Epithelial cell of prostate (primary cell): Measurements from ENCODE around the gene AMOTL1.

Source experiments
- DNase-seq: peaks from one replicate; pipeline ENCODE4 v3.0.0-alpha.2; 2011; ENCODE audit warnings: low read depth, low spot score
- H3K27ac ChIP-seq: fragments of 450-650 bp; 2 replicates; pipeline ENCODE4 v1.5.1; 2017; ENCODE audit warnings: mild to moderate bottlenecking

AMOTL1 gene

GRCh38 chr11:94768602-94769541 is 716 bp downstream of the AMOTL1 start:
- DNase-seq: no peak
- H3K27ac ChIP-seq: peak overlapping the region; percentile 98

GRCh38 chr11:94769880-94770279 is 1.7 kb downstream of the AMOTL1 start:
- H3K27ac ChIP-seq: peak overlapping the region; percentile 98
- no peak for DNase-seq

GRCh38 chr11:94770563-94771120 is 2.5 kb downstream of the AMOTL1 start:
- H3K27ac ChIP-seq: peak overlapping the region; percentile 98
- no peak for DNase-seq

GRCh38 chr11:94771390-94771789 is 3.2 kb downstream of the AMOTL1 start:
- no peak for DNase-seq
- H3K27ac ChIP-seq: peak overlapping the region; percentile 98

GRCh38 chr11:94771951-94772350 is 3.8 kb downstream of the AMOTL1 start:
- no peak for DNase-seq
- H3K27ac ChIP-seq: no peak overlapping the region

DNA sequence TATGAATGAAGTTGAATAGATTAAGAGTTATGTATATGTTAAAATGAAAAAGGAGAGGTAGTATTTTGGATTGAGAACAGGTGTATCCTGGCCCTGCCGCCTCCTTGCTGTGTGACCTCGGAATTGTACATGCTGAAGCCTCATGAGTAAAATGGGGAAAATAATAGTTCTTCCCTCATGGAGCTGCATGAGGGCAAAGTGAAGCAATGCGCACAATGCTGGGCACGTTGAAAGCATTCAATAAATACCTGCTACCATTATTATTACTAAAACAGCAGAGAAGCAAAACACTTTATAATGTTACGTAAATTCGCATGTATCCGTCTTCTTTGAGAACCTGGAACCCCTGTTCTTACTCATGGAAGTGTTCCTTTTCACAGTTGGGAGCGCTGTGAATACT is 5.7 kb downstream of the AMOTL1 start:
- DNase-seq: no peak
- H3K27ac ChIP-seq: peak overlapping the region; percentile 78

DNA sequence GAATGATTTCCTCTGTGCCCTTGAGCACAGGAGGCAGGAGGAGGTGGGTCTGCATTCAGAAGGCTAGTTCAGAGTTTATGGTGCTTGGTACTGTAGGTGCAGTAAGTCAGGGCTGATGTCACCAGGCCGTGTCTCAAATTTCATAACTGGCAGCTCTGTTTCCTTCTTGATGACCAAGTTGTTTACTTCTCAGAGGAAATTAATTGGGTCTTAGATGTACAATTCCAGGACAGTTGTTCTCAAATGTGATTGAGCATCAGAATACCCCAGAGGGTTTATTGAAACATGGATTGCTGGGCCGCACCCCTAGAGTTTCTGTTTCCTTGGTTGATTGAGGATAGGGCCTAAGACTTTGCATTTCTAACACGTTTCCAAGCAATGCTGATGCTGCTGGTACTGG is 6.2 kb downstream of the AMOTL1 start:
- H3K27ac ChIP-seq: peak overlapping the region; percentile 78
- no peak for DNase-seq

DNA sequence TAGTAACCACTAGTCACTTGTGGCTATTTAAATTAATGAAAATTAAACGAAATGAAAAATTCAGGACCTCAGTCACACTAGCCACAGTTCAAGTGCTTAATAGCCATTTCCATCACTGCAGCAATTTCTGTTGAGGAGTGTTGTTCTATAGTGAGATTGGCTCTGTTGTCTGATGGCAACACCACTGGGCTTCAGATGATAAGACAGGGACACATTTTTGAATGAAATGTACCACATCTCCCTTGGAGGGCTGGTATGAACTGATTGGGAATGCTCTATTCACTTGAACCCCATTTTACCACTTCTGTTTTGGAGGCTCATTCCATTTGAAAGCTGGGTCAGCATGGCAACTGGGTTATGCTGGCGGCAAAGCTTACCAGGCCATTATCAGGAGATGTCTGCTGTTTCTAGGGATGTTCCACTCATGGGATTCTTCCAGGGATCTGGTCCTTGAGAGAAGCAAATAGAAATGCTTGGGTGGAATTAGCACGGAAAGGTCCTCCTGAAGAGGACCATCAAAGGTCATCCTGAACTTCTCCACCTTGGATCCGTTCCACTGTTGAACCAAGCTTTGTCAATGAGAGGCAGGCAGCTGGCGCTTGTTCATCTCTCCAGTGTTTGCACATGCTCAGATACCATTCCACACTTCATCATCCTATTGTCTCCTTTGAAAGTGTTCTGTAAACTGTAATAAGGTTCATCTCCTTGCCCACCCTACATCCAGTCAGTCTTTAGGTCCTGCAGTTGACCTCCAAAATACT is 7.6 kb downstream of the AMOTL1 start:
- H3K27ac ChIP-seq: peak overlapping the region; percentile 78
- no peak for DNase-seq

DNA sequence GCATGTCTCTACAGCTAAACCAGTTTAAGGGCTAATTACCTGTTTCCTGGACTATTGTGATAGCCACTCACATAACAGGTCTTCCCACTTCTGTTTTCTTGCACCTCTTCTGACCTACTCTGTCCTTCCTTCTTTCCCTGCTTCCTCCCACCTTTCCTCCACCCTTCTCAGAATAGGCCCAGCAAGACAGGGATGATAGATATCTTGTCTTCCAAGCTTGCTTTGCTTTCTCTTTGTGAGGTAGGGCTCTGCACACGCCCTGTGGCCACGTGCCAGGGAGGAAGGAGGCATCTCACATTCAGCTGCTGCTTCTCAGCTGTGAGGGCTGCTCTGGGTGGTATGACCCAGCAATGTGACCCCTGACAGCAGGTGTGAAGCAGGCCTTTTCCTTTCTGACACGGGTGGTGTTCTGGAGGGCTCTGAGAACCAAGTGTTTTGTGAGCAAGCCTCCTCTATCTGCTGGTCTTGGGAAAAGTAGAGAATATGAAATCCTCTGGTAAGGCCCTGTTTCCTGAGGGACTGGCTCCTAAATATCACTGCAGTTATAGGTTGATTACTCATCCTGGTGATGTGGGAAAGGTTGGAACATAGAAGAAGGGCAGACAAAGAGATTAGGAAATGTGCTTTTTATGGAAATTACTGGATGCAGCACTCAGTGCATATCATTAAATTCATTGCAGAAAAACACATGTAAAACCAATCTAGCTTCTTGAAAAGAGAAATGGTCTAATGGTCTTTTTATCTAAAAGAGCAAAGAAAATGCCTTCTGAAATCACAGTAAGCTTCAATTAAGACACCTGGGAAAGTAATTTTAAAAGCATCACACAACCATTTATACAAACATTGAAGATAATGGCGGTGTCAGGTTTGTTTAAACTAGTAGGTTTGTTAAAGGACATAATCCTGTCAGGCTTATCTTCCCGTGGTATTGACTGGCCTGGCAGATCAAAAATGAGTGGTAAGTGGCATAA is 8.5 kb downstream of the AMOTL1 start:
- peak overlapping the region; percentile 78 for H3K27ac ChIP-seq
- DNase-seq: no peak

DNA sequence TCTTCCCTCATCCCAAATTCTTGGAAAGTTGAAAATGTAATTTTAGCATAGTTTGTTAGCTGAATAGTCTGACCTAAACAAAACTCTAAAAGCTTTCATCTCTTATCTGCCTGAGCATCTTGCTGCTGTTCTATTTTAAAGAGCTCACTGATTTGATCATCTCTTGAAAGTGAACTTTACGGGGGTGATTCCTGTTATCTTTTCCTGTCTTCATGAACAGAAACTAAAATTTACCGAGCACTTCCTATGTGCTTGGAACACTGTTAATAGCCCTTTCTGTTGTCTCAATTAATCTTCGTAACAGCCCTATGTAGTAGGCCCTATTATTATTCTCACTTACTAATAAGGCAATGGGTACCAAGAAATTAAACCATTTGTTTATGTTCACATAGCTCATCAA is 12.3 kb downstream of the AMOTL1 start:
- H3K27ac ChIP-seq: peak overlapping the region; percentile 74
- DNase-seq: no peak

- DNase-seq: no peak
- H3K27ac ChIP-seq: peak overlapping the region; percentile 74
Measured at GRCh38 chr11:94781837-94782236, 13.7 kb downstream of the AMOTL1 start.

DNA sequence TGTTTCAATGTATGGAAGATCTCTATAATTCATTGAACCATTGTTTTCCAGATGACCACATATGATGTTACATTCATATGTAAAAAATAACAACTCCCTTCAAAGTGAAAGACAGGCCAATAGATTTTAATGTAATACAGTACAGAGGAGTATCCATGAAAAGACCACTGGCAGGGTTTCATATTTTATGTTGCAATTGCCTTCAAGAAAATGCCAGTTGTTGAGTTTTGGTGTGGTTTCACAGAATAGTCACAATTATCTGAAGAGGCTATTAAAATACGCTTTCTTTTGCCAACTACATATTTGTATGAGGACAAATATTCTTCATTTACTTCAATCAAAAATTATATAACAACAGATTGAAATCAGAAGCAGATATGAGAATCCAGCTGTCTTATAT is 14.3 kb downstream of the AMOTL1 start:
- H3K27ac ChIP-seq: peak overlapping the region; percentile 74
- DNase-seq: no peak

DNA sequence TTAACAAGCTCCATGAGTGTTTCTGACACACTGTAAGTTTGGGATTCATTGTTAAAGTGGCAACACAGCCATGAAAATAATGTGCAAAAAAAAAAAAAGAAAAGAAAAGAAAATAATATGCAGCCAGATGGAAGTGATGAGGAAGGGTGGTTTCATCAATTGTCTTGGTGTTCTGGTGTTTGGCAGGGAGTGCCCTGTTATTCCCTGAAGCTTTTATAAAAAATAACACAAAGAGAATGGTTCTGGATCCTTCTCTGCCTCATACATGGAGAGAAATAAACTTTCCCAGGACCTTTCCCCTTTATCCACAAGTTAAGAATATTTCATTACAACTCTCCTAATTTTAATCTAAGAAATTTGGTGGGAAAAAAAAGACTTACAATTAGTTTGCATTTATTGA is 16.7 kb downstream of the AMOTL1 start:
- DNase-seq: no peak
- H3K27ac ChIP-seq: no peak overlapping the region

GRCh38 chr11:94785509-94785908 is 17.4 kb downstream of the AMOTL1 start:
- no peak for DNase-seq
- peak overlapping the region; percentile 4 for H3K27ac ChIP-seq

GRCh38 chr11:94786264-94787126 is 18.3 kb downstream of the AMOTL1 start:
- peak overlapping the region; percentile 60 for H3K27ac ChIP-seq
- DNase-seq: no peak

GRCh38 chr11:94787801-94788200 is 19.6 kb downstream of the AMOTL1 start:
- peak overlapping the region; percentile 60 for H3K27ac ChIP-seq
- no peak for DNase-seq

GRCh38 chr11:94788396-94788795 is 20.2 kb downstream of the AMOTL1 start:
- no peak for DNase-seq
- peak overlapping the region; percentile 60 for H3K27ac ChIP-seq

GRCh38 chr11:94790197-94790596 is 22.0 kb downstream of the AMOTL1 start:
- H3K27ac ChIP-seq: peak overlapping the region; percentile 60

DNA sequence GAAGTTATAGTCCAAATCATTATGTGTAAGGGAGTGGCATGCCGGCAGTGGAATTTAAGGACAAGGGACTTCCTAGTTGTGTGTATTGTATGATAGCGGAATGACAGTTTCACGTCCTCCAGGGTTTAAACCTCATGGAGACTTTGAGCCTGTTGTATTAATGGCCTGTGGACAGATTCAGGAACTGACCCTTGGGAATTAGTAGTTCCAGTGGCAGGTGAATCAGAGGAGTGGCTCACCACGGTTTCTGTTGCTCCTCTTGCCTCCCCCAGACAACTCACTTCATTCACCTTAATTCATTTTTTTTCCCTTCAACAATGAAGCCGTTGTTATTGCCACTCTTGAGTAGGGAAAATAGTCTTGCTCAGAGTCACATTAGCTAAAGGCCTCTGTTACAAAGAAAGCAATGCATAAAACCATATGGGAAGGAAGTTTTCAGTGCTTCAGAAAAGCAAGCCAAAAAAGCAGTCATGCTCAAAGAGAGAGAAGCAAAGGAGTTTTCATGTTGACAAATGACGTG is 22.6 kb downstream of the AMOTL1 start:
- peak overlapping the region; percentile 60 for H3K27ac ChIP-seq
- DNase-seq: no peak

More at GRCh38 chr11:94790197-94790596, 22.0 kb downstream of the AMOTL1 start:
- DNase-seq: no peak
